DMS79 treated with DMSO at 0.1 percent for 48 hours (cell line): ENCODE results near the gene TNIP1.

ENCODE experiments used
- DNase-seq: peaks from one replicate; lab custom pipeline; 2025; lab: John Stamatoyannopoulos, UW

TNIP1 gene

GRCh38 chr5:151105561-151105960 lies 24.7 kb upstream of the TNIP1 start:
- DNase-seq, result no peak

GRCh38 chr5:151104795-151105194 lies 24.0 kb upstream of the TNIP1 start:
- DNase-seq, result no peak

- DNase-seq, result no peak
These were observed 20.9 kb upstream of the TNIP1 start for GRCh38 chr5:151101746-151102145.

GRCh38 chr5:151101151-151101550 lies 20.3 kb upstream of the TNIP1 start:
- no peak for DNase-seq

GRCh38 chr5:151100681-151101080 lies 19.8 kb upstream of the TNIP1 start:
- DNase-seq, result no peak

GRCh38 chr5:151098768-151099121 lies 17.9 kb upstream of the TNIP1 start:
- DNase-seq, result no peak

GRCh38 chr5:151097820-151098767 lies 17.3 kb upstream of the TNIP1 start:
- no peak for DNase-seq

- DNase-seq, result no peak
These were observed 16.2 kb upstream of the TNIP1 start for GRCh38 chr5:151097061-151097460.

GRCh38 chr5:151096001-151096373 lies 15.2 kb upstream of the TNIP1 start:
- DNase-seq, result no peak

GRCh38 chr5:151095341-151096000 lies 14.6 kb upstream of the TNIP1 start:
- DNase-seq, result no peak

GRCh38 chr5:151094852-151095245 lies 14.0 kb upstream of the TNIP1 start:
- DNase-seq, result no peak

- DNase-seq, result no peak
These were observed 13.4 kb upstream of the TNIP1 start for GRCh38 chr5:151094030-151094851.

GRCh38 chr5:151093476-151093889 lies 12.6 kb upstream of the TNIP1 start:
- no peak for DNase-seq

- no peak for DNase-seq
These were observed 11.9 kb upstream of the TNIP1 start for GRCh38 chr5:151092762-151093161.

- DNase-seq, result no peak
These were observed 8.9 kb upstream of the TNIP1 start for GRCh38 chr5:151089726-151090125.

- no peak for DNase-seq
These were observed 8.2 kb upstream of the TNIP1 start for GRCh38 chr5:151088986-151089385.

GRCh38 chr5:151087486-151087885 lies 6.7 kb upstream of the TNIP1 start:
- no peak for DNase-seq

- no peak for DNase-seq
These were observed 6.1 kb upstream of the TNIP1 start for GRCh38 chr5:151086905-151087360.

GRCh38 chr5:151086192-151086869 lies 5.5 kb upstream of the TNIP1 start:
- DNase-seq, result no peak

- DNase-seq, result no peak
These were observed 4.7 kb upstream of the TNIP1 start for GRCh38 chr5:151085517-151086041.

GRCh38 chr5:151084363-151084762 lies 3.5 kb upstream of the TNIP1 start:
- DNase-seq, result no peak
